Upper lobe of left lung (tissue), 4 donors: Measurements from ENCODE around the gene SLC12A7.

Experiments used
- CTCF ChIP-seq, 6 experiments: fragments of 450-650 bp in 4 of 6; fragments of 200-600 bp in 2 of 6; sonication (generic) in 2 of 6; IDR thresholded peaks; one replicate each; pipeline ENCODE4 v1.5.1; 2016 to 2019; ENCODE audit warnings: antibody characterized with exemption in 6 of 6
- POLR2A ChIP-seq, 4 donors: fragments of 450-650 bp; IDR thresholded peaks; one replicate each; pipeline ENCODE4 v1.5.1; 2016 to 2017; ENCODE audit warnings: antibody characterized with exemption in 4 of 4, mild to moderate bottlenecking in 2 of 4

- TF ChIP-seq CTCF (IDR thresholded peaks at IDR 0.05): no peak
- TF ChIP-seq POLR2A (IDR thresholded peaks at IDR 0.05): no peak
These were observed 8.6 kb upstream of the SLC12A7 start for GRCh38 chr5:1120236-1120999.
